Activated CD4-positive, alpha-beta T cell treated with anti-CD3 and anti-CD28 coated beads, Interleukin-10, Interleukin-2, amounts not matched to agents 100 ng/mL and 50 ng/mL, durations not matched to agents 16 hours and 8 hours (primary cell): Measurements from ENCODE around the gene XPA.
"Not testable (repeated sequence)": the region's sequence is repeated elsewhere in the genome, so short reads cannot be mapped to it uniquely, and the experiment has no call there.

Experiments used
- DNase-seq: peaks from one replicate; pipeline ENCODE4 v3.0.0-alpha.2; 2020

The XPA gene

DNA sequence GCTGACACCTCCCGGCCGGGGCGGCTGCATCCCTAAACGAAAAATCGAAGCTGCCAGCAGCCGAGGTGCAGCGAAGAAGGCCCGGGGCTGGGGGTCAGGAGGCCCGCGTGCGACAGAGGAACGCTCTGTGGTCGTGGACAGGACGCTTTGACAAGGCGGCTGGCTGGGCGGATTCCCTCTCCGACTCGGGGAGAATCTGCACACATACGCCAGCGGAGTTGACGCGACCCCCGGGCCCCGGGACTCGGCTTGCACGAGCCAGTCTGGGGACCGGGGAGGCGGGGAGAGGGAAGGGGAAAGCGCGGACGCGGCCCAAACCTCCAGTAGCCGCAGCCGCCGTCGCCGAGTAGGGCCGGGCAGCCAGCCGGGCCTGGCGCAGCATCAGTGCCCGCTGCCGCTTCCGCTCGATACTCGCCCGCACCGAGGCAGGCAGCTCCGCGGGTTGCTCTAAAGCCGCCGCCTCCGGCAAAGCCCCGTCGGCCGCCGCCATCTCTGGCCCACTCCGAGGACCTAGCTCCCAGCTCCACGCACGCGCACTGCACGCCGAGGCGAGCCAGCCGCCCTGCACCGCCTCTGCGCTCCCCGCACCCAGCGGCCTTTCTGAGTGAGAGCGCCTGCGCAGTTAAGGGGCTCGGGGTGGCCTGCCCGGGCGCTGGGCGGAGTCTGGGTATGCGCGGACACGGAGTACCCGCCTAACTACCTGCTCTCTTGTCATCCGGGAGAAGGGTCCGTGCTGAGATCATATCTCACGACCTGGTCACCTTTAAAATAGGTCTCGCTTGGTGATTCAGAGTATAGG, at the start of gene XPA:
Gene XPA, minus strand, starts transcription at position 538 of the 799 bp plus-strand sequence. Its CDS starts 48 bp downstream, at position 490.
- peak; percentile 98 for DNase-seq

DNA sequence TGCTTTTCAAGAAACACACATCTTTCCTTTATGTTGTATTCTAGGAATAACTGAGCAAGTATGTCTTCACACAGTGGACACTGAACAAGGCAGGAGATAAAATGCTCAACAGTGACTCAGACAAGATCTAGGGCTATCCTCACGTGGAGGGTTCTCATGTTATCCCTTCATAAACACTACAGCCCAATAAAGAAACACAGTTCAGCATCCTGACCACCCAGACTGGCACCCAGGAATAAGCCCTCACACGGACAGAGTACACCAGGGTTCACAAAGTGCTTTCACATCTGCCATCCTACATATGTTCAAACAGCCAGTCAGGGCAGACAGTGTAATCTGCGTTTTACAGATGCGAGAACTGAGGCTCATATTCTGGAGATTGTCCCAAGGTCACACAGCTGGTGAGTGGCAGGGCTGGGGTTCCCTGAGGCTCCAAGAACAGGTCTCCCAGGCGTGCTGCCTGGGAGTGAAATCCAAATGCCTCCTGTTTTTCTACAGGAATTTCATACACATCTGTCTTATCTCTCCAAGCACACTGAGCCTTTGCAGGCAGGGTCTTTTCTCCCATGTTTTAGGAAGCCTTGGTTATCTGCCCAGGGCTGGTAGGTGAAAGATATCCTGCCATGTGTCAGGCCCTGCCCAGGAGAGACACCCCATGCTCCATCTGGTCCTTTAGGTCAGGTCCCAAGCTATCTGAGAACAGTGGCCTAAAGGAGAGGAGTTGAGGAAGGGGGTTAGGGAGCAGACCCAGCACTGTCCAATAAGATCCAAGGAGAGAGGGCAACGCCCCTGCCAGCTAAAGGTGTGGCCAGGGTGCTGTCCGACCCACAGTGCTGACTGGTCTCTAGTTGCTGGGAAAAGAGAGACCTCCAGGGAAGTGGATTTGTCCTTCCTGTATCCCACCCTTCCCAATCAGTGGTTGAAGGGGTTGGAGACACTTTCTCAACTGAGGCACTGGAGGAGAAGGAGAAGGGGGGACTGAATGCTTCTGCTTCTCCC, 47.9 kb upstream of the XPA start:
- no peak for DNase-seq

DNA sequence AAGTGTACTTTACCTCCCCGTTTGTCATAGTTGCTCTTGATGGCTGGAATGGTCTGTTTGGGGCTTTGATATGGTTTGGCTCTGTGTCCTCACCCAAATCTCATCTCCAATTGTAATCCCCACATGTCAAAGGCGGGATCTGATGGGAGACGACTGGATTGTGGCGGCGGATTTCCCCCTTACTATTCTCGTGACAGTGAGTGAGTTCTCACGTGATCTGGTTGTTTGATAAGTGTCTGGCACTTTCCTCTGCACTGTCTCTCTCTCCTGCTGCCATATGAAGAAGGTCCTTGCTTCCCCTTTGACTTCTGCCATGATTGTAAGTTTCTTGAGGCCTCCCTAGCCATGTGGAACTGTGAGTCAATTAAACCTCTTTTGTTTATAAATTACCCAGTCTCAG, 46.9 kb upstream of the XPA start:
- not testable (repeated sequence) for DNase-seq

DNA sequence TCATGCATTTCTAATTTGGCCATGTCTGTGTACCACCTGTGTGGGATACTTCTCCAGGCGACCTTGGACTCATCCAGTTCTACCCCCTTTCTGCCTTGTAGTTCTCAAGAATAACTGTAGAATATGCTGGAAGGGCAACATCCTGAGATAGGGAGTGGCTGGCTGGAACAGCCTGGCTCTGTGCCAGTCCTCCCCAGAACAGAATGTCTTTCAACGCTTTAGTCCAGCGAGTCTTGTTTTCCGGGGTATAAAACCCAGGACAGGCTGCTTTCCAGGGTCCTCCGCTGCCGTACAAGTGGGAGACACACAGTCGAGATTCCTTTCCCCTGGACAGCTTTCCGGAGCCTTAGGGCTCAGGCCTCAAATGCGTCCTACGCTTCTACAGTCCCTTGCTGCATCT, 45.4 kb upstream of the XPA start:
- DNase-seq, result no peak

DNA sequence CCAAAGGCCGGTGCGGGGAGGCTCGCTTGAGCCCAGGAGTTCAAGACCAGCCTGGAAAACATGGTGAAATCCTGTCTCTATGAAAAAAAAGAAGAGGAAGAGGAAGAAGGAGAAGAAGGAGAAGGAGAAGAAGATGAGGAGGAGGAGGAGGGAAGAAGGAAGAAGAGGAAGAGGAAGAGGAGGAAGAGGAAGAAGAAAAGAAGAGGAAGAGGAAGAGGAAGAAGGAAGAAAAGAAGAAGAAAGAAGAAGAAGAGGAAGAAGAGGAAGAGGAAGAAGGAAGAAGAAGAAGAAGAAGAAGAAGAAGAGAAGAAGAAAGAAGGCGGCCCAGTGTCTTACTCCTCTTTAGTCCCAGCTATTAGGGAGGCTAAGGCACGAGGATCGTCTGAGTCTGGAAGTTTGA, 44.8 kb upstream of the XPA start:
- no peak for DNase-seq

DNA sequence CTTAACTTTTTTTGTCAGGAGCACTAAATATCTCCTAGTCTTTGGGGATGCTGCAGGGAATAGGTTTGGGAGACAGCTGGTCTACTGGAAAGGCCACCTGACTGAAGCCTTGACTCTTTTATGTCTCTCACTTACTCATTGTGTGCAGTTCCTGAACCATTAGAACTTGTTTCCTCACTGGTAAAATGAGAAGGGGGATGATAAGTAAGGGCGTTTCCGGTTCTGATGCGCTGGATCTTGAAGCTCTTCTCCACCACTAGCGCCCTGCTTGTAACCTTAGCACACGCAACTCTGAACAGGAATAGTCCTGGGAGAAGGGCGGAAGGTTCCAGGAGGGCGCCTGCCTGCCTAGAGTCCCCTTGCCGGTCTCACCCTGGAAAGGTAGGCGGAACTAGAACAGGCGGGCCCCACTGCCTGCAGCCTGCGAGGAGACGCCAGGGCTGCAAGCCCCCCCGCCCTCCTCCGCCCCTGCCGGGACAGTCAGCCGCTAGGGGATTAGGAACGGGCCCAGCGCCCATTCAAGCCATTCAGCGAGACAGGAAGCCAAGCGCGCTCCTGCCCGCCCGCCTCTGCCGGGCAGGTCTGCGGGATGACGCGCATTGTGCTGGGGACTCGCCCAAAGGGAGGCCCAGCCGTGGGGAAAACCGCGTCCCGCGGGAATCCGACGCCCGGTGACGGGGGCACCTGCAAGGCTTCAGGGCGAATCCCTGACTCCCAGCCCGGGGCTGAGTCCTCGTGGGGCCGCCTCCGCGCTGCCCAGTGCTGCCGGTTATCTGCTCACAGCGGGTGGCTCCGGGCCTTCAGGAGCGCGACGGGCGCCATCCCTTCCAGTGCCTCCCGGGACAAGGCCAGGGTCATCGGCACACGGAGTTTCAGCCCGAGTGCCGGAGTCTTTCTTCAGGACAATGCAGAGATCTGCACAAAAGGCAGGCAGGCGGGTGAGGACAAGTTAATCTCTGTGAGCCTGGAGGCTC, 44.0 kb upstream of the XPA start:
- peak; percentile 9 for DNase-seq

DNA sequence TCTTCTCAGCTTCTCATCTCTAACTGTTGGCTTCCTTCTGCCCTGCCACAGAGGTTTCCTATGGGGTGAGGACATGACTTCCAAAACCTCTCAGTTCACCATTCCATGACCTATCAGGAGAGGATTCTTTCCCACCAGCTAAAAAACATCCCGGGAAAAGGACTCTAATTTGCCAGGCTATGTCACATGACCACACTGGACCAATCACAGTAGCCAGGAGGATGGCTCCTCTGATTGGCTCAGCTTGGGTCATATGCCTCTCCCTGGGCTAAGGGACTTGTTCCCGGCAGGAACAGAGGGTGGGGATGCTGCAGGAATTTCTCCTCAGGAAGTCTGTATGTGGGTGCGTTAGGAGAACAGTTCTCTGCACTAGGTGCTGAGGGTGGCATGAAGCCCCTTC, 40.3 kb upstream of the XPA start:
- DNase-seq, result no peak

DNA sequence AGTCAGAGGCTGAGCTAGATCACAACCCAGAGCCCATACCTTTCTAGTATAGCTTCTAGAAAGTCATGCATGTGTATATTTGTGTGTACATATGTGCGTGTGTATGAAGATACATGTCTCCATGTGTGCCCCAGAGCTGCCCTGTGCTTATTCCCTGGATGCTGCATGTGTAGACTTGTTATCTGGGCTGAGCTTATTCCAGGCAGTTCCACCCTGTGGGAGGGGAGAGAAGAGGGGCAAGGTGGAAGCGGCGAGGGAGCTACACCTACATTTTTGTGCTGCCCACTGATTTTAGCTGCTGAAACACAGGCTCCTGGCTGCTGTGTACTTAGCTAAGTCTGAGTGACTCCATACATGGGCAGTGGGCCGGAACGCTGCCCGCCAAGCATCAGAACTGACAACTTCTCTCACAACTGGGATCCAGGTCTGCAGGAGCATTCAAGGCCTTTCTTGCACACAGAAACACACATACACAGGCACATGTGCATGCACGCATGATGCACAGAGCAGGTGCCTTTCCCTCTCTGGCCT, 38.0 kb upstream of the XPA start:
- no peak for DNase-seq

DNA sequence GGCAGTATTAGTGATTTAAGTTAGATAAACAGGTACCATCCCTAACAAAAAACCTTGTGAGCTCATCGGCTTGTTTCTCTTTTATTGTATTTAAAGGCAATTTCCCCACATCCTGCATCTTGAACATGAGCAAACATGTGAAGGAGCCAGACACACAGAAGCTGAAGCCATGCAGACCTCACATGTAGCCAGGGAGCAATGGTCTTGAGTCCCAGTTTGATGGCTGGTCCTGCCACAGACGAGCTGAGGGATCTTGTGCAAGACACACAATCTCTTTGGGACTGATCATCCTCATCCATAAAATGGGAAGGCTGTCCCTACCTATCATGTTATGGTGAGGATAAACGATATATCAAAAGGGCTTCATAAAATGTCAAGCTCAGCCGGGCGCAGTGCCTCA, 29.6 kb upstream of the XPA start:
- DNase-seq, result no peak

DNA sequence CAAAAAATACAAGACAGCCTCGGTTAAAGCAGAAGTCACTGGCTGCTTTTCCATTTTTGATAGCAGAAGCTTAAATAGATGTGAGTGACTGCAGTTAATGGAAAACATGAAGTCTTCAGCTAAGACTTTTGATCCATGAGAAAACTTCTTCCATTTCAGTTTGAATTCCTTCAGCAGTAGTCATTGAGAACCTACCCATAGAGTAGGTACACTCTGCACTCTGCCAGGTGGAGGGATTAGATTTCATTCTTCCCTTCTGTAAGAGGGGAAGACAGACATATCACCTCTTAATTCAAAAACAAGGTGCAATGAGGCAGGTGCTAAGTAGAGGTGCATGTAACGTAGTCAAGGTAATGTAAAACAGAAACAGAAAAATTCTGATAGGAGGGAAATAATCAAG, 26.7 kb upstream of the XPA start:
- no peak for DNase-seq

DNA sequence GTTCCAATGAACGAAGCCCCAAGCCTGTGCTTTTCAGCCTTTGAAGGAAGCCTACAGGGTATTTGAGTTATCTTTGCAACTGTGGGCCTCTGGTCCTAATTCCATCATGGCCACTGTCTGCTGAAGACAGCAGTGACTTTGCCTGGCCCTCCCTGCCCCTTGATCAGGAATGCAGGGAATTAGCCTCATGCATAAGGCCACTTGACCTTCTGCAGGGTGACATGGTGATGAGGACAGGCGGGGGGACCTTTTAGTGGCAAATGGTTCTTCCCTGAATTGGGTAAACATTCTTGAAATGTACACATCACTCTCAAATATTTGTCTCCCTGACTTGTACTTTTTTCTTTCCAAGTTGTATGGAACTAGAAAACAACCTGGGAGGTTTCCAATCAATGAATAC, 25.2 kb upstream of the XPA start:
- DNase-seq, result no peak

DNA sequence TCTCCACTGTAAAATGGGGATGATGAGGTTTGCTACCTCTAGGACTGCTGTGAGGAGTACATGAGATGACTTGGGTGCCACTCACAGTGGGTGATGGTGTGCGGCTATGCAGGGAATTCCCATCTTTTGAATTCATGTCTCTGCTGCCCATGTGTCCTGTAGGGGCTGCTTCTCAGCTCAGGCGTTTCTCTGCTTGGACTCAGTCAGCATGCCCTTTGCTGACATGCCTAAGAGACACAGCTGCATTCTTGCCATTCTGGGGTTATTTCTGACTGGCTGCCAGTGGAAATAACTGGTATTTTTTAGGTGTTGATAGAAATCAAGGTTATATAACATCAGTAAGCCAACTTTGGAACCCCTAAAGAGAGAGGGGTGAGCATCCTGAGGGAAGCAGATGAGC, 24.3 kb upstream of the XPA start:
- DNase-seq, result no peak

DNA sequence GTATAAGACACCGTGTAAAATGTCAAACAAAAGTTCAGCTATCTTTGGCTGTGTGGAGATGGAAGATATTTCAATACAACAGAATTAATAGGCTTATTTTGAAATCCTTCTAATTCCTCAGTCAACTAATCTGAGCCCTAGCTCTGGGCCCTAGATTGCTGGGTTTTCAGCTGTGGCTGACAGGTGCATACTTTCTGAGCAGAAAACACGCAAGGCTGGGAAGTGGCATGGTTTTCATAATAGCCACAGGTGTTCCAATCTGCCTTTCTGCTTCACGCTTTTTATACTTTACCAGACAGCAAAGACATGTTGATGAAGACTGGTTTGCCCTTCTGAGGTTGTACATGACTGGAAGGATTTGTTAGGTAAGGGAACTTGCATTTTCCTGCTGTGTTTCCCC, 20.7 kb upstream of the XPA start:
- DNase-seq, result no peak

DNA sequence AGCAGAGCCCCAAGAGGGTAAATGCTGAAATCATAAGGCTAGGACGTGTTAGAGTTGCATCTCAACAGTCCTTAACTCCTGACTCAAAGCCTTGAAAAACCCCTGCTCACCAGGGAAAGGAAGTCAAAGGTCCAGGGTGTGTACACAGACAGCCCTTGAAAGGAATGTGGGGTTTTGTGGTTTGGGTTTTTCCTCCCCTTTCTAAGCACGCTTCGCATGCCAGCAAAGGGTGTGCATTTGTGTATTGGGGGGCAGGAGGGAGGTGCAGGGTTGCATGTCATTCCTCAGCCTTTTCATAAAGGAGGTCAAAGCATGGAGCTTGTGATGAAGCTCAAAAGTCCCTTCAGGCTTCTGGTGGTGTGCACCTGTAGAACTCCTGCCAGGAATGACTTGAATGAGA, 17.3 kb upstream of the XPA start:
- DNase-seq, result no peak

DNA sequence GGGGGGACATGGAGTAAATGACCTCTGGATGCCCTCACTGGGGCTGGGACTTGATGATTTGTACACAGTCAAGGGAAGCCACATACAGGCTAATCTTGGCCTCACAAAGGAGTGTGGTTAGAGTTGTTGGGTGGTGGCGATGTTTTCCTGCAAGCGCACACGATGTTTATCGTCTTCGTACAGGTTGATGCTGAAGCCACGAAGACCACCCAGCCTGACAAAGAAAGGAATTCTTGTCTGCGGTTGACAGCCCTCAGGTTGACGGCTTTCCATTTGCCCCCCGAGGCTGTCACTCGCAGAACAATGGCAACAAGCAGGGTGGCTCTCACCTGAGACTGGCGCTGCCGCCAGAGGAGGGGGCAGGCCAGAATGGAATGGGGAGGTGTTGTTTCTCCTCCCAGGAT, 14.1 kb upstream of the XPA start:
- DNase-seq, result no peak

DNA sequence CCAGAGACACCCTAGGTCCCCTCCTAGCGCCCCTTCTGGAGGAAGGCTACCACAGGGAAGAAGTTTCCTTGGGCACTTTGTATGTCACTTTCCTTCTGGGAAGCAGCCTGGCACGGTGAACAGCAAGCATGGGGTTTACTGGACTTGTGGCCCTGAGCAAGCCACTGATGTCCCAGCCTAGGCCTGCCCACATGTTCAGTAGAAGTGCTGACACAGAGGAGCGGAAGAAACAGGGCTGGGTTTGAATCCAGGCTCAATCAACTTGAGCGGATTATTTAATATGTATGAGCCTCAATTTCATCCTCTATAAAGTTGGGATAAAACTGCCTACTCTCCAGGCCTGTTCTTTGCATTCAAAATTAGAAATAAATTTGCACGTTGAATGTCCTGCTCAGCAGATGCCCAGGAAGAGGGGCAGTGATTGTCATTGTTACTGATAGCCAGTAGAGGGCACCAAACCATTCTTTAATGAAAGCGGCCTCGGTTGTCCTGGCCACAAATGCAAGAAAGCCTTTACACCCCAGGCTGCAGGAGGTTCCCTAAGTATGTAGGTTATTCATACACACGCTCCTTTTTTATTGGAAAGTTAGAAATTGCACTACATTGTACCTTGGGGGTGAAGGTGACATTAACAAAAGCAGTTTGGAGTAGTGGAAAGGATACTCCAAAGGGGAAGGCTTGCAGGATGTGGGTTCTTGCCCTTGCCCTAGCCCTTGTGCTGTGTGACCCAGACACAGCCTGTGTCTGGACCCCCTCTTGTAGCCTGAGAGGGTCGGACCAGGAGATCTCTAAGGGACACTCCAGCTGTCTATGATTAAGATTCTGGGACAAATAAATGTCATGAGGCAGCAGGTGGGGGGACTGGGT, 13.4 kb upstream of the XPA start:
- DNase-seq, result peak; percentile 73

DNA sequence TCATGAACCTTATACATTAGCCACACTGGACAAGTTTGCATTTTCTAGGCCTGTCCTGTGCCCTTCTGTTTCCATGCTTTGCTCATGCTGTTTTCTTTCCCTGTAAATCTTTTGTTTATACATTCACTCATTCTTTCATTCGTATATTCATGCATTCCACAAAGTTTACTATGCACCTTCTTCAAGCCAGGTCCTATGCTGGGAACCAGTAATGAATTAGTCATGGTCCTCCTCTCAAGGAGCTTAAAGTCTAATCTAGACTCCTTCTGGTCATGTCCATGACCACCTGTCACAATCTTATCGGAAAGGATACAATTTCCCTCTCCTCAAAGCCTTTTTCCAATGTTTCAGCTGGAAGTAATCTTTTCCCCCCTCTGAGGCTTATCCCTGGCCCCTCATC, 9.1 kb upstream of the XPA start:
- no peak for DNase-seq

DNA sequence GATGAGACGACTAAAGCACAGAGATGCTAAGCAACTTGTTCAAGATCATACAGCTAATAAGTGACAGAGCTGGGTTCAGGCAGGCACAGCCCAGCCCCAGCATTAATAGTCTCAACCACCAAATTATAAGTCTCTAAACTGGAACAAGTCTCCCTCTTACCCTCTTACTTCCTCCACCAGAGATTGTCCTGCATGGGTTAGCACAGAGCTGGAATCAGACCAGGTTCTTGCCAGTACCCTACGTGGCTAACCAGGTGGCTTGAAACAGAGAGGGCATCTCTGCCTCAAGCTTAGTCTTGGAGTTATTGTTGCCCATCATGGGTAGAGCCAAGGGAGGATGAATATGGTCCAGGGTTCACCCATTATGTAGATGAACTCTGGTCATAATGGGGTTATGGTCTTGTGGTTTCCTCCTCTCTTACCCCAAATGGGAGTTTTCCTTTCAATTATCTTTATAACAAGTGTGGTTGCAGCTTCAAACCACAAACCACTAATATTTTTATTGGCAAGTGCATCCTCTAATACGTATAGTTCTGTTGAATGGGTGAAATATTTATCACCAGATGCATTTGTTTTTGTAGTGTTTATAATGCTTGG, 8.3 kb upstream of the XPA start:
- no peak for DNase-seq

DNA sequence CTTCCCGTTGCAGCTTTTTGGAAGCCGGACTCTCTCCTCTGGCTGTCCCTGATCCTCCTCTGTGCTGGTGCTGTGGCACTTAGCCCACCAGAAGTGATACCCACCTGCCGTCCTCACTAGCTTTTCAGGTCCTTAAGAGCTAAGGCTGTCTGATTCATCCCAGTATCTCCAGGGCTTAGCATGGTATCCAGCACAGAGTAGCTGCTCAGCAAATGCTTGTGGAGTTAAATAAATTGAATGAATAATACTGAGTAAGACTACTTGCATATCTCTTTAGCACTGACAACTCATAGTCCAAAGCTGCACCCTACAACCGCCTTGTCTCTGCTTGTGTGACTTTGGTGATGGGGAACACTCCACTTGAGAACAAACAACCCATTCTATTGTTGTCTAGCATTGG, 7.7 kb upstream of the XPA start:
- no peak for DNase-seq

DNA sequence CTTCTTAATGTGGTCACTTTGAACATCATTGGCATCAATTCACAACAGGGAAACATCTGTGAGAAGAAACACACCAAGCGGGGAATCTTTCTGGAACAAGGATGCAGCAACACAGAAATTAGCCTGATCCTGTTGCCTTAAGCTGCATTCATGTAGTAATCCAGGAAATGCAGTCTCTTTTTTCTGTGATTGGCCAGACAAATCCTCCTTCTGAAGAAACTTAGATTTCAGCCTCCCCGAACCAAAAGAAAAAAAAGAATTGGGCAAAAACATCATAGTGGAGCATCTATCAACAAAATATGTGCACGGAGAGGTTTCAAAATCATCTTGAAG, 7.2 kb upstream of the XPA start:
- DNase-seq, result no peak
